Stimulated activated CD4-positive, alpha-beta T cell treated with anti-CD3 and anti-CD28 coated beads, Interleukin-1b, Interleukin-23, amount 100 ng/mL, for 48 hours (primary cell): Measurements from ENCODE around the gene HIGD2A.
"Not testable (repeated sequence)": the region's sequence is repeated elsewhere in the genome, so short reads cannot be mapped to it uniquely, and the experiment has no call there.

Experiments
- DNase-seq: peaks from one replicate; pipeline ENCODE4 v3.0.0-alpha.2; 2020

The HIGD2A gene

DNA sequence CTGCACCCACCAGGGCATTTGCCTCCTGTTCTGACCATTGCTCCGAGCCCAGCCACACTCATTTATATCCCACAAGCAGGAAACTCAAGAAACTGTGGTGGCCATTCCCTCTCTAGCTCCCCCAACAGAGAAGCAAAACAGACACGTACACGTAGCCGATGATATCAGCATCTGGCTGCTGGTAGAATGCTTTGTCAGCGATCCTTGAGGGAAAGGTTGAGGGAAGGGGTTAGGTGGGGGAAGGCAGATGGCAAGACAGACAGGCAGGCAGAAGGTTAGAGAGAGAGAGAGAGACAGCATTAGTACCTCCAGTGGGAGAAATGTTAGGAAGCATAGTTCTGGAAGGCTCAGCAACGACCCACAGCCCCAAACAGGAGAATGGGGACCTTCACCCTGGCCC is 7.8 kb downstream of the HIGD2A start:
- no peak for DNase-seq

DNA sequence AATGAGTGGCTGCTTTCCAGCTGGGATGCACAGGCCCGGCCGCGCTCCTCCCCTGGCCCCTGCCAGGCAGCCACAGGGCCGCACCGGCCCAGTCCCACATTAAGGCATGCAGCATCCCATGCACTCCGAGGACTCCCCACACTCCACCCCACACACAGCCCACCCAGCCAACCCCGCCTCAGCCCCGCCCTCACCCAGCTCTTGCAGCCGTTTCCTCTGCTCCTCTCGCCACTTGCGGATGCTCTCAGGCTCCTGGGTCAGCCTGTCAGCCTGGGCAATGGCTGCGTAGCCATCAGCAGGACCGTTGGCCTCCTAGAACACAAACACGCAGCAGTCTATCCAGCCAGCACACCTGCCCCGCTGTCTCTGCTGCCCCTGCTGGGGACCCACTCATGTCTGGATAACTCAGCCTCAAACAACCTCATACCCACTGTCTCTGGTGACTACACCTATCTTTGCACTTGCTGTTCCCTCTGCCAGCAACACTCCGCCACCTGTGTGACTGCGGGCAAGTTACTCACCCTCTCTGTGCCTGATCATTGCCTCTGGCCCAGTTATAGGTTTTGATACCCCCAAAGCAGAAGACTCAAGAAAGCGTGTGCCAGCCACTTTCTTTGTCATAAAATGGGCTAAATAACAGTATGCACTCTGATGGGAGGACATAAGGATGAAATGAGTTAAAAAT is 9.3 kb downstream of the HIGD2A start:
- no peak for DNase-seq

DNA sequence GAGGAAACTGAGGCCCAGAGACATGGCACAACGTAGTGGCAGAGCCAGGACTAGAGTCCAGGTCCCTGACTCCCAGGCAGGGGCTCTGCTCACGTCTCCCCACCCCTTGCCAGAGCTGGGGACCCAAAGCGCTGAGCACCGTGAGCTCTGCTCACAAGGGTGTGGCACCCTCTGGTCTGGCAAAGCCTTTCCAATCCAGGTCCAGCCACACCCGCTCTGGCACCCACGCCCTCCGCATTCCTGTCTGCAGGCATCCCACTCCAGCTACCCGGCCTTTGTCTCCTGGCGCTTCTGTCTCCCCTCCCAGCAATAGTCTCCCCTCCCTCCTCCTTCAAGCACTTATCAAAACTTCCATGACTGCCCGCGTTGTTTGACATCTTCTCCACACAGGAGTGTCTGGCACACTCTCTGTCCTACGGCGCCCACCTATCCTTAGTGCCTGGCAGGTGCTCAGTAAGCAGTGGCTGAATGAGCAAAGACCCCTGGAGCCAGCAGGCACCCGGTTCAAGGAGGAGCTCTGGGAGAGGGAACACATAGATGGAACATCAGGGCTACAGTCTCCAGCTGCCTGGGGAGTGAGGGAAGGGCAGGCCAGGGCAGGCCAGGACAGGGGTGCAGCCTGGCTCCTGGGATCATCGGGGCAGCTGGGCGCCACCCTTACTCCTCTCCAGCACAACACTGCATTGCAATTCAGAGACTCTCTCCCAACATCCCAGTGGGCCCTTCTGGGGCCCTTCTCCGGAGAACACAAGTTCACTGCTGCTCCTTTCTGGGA is 12.0 kb downstream of the HIGD2A start:
- DNase-seq, result no peak

DNA sequence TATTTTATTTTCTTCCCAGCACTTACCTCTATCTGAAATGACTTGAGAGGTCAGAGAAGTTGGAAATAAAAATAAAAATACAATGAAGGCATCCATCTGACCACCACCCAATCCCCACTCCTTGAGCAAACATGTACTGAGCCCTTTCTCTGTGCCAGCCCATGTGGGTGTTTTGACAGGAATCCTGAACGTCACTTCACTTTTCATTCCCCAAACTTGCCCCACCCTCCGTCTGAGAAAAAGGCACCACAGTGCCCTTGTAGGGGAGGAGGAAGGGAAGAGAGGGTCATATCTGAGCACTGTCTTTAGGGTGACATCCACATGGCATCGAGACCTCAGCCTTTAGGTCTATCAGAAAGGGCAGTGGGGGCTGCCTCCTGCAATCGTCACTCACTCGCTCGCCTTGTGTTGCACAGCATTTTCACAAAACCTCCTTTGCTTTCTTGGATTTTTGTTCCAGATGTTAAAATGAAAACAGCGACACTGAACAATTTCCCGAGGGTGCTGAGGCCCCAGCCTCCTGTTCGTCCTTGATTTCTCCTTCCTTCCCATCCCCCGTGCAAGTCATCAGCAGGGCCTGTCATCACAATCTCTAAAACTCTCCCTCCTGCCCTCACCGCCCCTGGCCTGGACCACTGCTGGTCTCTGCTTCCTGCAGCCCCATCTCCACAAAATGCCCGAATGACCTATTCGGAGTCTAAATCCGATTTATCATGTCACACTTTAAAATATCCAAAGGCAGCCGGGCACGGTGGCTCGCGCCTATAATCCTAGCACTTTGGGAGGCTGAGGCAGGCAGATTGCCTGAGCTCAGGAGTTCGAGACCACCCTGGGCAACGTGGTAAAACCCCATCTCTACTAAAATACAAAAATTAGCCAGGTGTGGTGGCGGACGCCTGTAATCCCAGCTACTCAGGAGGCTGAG is 13.0 kb downstream of the HIGD2A start:
- DNase-seq, result no peak

DNA sequence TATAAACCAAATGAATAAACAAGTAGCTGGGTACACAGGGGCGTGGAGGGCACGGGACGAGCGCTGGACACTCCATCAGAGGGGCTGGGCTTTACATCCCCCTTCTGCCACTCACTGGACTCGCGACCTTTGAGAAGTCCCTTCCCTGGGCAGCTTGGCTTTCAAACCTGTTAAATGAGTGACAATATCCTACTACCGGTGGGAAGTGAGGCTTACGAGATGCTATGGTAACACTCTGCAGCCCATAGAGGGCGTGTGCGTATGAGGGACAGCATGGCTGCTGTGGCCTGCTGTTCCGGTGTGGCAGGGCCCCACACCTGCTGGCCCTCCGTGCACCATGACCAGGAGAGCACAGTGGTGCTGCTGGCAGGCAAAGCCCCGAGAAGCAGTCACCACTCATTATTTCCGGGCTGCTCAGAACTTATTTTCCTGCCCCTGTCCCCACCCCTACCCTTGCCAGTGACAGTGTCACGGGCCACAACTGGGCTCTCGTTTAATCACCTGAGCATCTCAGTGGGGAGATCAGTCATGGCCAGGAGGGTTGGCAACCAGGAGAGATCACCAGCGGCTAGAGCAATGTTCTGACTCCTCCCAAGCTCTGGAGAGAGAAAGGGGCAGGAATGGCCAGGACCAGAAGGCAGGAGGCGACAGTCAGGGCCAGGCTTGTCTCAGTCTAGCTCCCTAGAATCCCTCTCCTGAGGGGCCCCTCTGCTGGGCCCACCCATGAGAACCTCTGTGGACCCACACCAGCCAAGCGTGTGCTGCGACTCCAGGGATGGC is 17.3 kb downstream of the HIGD2A start:
- DNase-seq, result no peak

DNA sequence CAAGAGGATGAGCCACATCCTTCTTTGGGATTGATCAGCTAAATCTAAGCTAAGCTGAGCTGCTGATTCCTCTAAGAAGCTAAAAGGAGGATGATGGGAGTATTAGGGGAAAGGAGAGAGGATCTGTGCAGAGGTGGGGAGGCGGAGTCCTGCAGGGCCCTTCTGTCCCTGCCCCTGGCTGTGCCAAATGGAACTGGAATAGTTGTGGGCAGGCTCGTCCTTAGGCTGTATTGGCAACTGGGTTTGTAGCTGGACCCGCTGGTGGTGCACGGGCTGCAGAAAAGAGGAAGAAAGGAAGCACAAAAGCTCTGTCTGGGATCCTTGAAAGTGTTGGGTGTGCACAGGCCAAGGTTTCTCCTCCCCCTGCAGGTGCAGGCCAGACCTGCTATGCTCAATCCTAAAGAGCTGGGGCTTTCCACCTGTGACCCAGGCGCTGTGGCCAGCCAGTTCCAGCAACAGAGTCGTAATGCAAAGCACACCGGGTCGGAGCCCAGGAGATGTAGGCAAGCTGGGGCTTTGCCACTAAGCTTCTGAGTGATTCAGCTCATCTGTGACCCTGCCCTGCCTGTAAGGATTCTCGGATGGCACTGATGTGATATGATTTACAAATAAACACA is 18.0 kb downstream of the HIGD2A start:
- DNase-seq, result no peak

DNA sequence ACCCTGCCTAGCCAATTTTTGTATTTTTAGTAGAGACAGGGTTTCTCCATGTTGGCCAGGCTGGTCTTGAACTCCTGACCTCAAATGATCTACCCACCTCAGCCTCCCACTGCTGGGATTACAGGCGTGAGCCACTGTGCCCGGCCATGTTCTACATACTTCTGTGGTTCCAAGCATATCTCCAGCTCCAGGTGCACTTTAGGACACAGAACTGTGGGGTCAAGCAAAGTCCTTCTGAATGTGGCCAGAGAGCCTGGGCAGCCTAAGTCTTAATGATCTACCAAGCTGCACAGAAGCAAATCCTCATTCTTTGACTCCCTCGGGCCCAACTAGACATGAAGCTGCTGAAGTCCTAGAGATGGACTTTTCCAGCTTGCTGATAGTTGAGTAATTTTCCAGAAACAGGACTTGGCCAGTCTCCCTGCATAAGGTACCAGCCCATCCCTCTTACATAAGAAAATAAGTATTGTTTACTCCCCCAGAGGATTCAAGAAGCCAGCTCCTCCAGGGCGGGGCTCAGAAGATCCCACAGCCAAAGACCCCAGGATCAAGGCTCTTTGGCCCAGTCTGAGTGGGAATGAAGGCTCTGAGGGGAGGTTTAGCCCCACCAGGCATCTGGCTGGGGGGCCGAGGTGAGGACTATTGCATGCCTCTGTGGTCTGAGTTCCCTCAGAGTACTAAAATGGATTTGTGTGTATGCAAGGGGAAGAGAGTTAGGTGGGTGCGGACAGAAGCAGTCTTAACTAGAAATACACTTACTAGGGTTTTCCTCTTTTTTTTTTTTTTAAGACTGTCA is 19.1 kb downstream of the HIGD2A start:
- DNase-seq, result no peak

DNA sequence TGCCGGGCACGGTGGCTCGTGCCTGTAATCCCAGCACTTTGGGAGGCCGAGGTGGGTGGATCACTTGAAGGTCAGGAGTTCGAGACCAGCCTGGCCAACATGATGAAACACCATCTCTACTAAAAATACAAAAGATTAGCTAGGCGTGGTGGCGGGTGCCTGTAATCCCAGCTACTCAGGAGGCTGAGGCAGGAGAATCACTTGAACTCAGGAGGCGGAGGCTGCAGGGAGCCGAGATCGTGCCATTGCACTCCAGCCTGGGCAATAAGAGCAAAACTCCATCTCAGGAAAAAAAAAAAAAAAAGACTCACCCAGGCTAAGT is 19.7 kb downstream of the HIGD2A start:
- not testable (repeated sequence) for DNase-seq

DNA sequence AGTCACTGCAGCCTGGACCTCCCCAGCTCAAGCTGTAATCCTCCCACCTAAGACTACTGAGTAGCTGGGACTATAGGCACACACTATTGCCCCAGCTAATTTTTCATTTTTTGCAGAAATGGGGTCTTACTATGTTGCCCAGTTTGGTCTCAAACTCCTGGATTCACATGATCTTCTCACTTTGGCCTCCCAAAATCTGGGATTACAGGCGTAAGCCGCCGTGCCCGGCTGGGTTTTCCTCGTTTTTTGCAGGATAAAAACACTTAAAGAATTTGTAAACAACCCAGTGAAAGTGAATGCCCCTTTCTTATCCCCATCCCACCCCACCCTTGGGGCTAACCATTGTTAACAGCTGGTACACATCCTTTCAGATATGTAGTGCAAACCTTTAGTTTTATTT is 20.0 kb downstream of the HIGD2A start:
- DNase-seq, result no peak

DNA sequence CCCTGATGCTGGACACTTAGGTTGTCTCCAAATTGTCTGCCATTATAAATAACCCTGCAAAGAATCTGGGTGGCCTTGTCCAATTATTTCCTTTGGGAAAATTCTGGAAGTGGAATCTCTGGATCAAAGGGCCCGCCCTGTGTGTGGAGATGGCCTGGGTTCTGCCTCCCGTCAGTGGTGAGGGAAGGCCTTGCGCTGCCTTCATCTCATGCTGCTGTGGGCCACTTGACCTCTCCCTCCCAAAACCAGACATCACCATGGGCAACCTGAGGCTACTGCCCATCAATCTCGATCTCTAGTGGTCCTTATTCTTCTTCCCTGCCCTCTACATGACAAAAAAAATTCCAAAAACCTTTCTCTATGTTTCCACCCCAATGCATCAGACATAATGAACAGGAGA is 21.2 kb downstream of the HIGD2A start:
- DNase-seq, result no peak

DNA sequence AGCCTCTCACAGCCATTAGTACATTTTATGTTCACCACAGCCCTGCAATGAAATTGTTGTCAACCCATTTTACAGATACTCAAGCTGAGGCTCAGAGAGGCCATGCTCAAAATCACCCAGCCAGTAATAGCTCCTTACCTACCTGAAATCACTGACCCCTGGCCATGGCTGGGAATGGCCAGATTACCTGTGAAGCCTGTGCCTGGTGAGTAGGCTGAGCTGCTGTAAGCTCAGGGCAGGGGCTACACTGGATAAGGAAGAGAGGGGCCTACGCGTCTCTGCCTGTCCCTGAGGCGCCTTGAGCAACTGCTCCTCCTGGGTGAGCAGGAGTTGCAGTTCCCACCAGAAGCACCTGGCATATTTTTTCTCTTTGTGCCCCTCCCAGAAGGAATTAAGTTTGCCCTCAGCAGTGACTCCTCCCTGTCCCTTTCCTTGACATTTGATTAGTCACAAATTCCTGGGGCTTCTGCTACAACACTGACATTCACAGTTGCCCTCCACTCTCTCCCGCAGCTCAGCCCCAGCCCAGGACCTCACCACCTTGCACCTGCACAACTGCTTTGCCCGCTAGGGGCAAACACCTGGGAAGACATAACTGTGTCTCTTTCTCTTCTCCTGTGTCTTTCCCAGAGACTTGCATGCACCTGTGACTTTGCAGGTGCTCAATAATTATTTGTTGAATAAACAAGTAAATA is 22.1 kb downstream of the HIGD2A start:
- no peak for DNase-seq

DNA sequence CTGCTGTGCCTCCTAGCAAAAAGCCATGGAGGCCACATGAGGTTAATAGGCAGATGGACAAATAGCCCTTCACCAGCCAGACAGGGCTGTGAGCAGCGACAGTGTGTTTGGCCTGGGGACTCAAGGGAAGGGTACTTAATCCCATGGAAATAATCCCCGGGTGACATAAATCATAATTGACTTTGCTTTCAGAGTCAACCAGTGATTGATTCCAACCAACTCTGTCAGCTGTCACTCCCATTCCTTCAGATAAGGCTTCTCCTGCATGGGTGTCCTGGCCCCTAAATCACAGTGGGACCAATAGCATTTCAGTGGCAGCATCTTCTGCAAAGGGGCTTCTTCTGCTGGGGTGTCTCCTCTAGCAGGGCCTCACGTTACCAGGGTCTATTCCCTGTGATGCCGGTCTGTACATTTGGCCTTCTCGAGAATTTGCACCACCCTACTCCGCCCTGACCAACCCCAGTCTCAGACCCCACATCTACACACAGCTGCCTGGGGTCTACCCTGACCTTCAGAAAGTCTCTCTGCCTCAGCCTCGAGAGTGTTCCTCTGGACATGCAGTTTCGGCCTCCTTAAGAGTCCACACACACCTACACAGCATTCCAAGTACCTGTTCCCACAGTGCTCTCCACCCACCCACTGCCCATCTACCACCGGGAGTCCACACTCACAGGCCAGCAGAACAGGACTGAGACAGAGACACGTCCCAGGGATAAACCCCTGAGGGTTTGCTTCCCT is 24.1 kb downstream of the HIGD2A start:
- no peak for DNase-seq

DNA sequence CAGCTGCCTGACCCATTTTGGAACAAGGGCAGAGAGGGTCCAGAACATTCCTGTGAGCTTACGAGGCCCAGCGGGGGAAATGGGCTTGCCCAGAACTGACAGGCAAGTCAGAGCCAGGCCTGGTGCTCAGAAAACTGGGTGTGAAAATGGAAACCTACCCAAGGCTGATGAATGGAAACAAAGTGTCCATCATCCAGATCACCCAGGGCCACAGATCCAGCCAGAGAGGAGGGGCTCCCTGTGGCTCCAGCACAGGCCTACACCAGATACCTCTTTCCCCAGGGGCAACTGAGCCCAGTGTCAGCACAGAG is 24.7 kb downstream of the HIGD2A start:
- no peak for DNase-seq

DNA sequence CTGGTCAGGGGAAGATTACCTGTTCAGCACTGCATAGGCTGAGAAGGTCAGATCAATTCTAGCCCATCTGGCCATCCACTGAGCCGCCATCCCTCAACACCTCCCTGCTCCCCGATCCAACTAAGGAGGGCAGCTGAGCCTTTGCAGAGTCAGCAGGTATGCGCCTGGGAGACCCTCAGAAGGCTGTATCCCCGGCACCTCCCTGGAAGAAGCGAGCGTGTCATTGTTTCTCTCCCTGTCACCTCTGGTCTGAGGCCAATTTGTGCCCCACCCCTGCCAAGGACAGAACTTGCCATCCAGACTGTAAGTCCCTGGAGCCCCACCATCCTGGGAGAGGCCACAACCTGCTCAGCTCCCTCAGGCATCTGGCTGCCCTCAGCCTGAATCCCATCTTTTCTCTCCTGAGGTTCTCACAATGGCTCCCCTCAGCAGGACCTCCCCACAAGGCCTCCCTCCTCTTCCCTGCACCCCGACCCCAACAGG is 25.2 kb downstream of the HIGD2A start:
- no peak for DNase-seq

DNA sequence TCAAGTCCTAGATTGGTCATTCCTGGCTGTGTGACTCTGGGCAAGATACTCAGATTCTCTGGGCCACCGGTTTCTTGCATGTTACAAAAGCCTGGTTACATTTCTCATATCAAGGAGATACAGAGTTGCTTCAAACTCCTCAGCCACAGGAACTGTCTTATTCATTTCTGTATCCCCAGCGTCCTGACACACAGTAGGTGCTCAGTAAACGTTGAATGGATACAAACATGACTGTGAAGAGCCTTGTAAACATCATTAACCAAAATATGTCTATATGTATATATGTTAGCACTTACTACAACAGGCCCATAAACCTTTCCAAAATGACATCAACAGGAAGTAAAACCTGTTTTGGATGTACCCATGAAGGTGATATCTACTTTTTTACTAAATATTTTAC is 26.2 kb downstream of the HIGD2A start:
- DNase-seq, result no peak

DNA sequence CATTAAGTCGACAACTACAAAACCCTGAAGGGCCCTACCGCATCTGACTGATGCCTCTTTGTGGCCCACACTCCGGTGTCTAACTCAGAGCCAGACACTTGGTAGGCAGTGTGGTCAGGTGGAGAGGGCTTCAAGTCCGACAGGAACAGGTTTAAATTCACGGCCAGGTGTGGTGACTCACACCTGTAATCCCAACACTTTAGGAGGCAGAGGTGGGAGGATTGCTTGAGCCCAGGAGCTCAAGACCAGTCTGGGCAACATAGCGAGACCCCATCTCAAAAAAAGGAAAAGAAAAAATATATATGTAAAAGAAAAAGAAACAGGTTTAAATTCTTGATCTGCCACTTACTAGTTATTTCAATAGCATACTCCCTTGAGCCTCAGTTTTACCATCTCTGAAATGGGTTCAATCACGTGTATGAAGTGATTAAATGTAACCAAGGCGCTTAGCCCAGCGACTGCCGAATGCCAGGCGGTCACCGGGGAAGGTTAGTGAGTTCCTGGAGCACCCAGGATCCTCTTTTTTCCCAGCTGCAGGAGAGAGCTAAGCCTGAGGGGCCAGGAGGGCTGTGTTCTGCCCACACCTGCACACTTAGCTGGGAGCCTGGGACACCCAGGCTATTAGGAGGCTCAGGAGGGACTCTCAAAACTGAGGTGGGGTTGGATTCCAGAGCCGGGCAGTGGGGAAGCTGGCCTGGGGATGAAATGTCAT is 26.8 kb downstream of the HIGD2A start:
- no peak for DNase-seq

DNA sequence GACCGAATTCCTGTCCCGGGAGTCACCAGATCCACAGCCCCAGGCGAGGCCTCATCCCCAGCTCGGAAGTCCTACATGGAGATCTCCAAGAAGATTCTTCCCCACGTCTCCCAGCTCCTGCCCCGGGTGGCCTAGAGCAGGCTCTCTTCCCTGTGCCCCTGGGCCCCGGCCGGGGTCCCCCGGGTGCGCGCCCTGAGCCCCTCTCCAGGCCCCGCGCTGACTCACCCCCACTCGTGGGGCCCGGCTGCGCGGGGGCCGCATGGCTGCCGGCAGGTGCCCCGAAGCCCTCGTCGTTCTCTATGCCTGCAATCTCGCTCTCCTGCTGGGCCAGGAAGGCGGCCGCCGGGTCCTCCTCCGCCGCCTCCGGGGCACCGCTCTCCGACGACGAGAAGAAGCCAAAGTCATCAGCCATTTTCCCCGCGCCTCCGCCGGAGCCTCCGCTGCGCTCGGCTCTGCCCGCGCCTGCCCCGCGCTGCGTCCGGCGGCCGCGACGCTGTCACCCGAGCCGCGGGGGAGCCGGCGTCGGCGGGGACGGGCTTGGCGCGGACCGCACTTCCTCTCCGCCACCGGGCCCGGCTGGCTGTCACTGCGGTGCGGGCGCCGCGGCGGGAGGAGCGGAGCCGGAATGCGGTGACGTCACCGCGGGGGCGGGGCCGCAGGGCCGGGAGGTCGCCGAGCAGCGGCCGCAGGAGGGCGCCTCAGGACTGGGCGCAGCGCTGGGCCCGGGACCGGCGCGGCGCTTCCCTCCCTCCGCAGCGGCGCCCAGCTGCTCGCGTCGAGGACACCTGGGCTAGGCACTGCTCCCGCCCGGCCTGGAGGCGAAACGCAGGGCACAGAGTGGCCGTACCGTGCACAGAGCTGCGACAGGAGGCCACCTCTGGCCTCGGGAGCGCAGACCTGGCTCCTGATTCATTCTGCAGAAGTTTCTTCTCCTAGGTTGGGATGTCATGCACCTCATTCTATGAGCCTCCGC is 27.7 kb downstream of the HIGD2A start, which contains the start of gene CLTB:
Gene CLTB, minus strand, starts transcription at position 588 of the 973 bp plus-strand sequence. Its CDS starts 176 bp downstream, at position 412.
- DNase-seq, result peak; percentile 85

DNA sequence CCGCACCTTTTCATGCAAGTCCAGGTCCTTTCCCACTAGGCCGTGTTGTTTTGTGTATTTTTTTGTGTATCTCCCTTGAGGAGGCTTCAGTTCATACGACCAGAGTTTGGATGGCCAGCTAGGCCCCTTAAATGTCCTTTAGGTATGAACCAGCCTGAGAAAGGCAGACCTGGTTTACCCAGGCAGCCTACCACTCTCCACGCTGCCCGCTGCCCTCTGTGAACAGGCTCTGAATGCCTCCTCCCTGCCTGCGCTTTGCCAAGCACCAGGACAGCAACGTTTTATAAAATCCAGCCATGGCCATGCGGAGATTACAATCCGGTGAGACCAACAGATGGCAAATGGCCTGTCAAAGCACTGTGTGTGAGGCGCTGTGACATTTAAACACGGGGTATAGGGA is 28.4 kb downstream of the HIGD2A start:
- no peak for DNase-seq
